Endodermal cell (in vitro differentiated cells): ENCODE measurements around the gene TSHZ2. TPM values are rescaled to one million over a fixed set of nuclear protein-coding genes. Genes with fewer than 3 reads are reported as not detected.

ENCODE experiments used
- DNase-seq: peaks from one replicate; pipeline ENCODE4 v3.0.0-alpha.2; 2017
- H3K27ac ChIP-seq: 2 replicates; pipeline ENCODE4 v1.5.1; 2013; ENCODE audit warnings: mild to moderate bottlenecking, low read depth, low read length, moderate library complexity
- H3K27me3 ChIP-seq: 2 replicates; pipeline ENCODE4 v1.6.1; 2013; ENCODE audit warnings: mild to moderate bottlenecking, low read length, moderate library complexity; ENCODE audit not compliant: insufficient read depth, control insufficient read depth, poor library complexity, severe bottlenecking
- H3K36me3 ChIP-seq: 2 replicates; pipeline ENCODE4 v1.7.0; 2013; ENCODE audit warnings: mild to moderate bottlenecking, low read length, moderate library complexity; ENCODE audit not compliant: control insufficient read depth, insufficient read depth
- H3K4me1 ChIP-seq: one replicate; pipeline ENCODE4 v1.7.0; 2013; ENCODE audit warnings: low read length; ENCODE audit not compliant: control insufficient read depth, insufficient read depth
- H3K4me3 ChIP-seq: 2 replicates; pipeline ENCODE4 v1.5.1; 2013; ENCODE audit warnings: mild to moderate bottlenecking, low read length, moderate library complexity
- H3K9ac ChIP-seq: 2 replicates; pipeline ENCODE4 v1.6.1; 2013; ENCODE audit warnings: mild to moderate bottlenecking, low read length, moderate library complexity; ENCODE audit not compliant: poor library complexity, severe bottlenecking; ENCODE audit errors: extremely low read depth
- H3K9me3 ChIP-seq: 2 replicates; pipeline ENCODE4 v1.6.1; 2013; ENCODE audit warnings: mild to moderate bottlenecking, low read length, moderate library complexity; ENCODE audit not compliant: control insufficient read depth
- H3K27ac Mint-ChIP-seq: 2 replicates; pipeline ENCODE4 v1.8.0; 2020; ENCODE audit warnings: mixed read lengths
- H3K27me3 Mint-ChIP-seq: 2 replicates; pipeline ENCODE4 v1.8.0; 2021; ENCODE audit warnings: mild to moderate bottlenecking, mixed read lengths; ENCODE audit not compliant: insufficient read depth
- H3K36me3 Mint-ChIP-seq: 2 replicates; pipeline ENCODE4 v1.8.0; 2020; ENCODE audit warnings: low read depth, mixed read lengths
- H3K4me1 Mint-ChIP-seq: 2 replicates; pipeline ENCODE4 v1.8.0; 2020; ENCODE audit warnings: mixed read lengths
- H3K4me3 Mint-ChIP-seq: 2 replicates; pipeline ENCODE4 v1.8.0; 2020; ENCODE audit warnings: mild to moderate bottlenecking, moderate library complexity, mixed read lengths
- H3K9me3 Mint-ChIP-seq: 2 replicates; pipeline ENCODE4 v1.8.0; 2020; ENCODE audit warnings: mild to moderate bottlenecking, mixed read lengths
- CTCF ChIP-seq: fragments of 200-600 bp; sonication (generic); conservative IDR thresholded peaks from 2 replicates; pipeline ENCODE4 v1.5.0; 2021; ENCODE audit warnings: antibody characterized with exemption, mild to moderate bottlenecking
- WGBS, 2 experiments: methylation state at CpG; one replicate each; pipeline versions ENCODE4 v1.1.5 to v1.1.7; 2013; ENCODE audit warnings: missing lambda C conversion rate in 2 of 2, mixed read lengths in 1 of 2; ENCODE audit not compliant: insufficient coverage in 1 of 2, insufficient read length in 1 of 2; 5-methylcytosine and 5-hydroxymethylcytosine counted together
- total RNA-seq, 2 donors: library from RNA; stranded (reverse); fragmentation: NEBNext Ultra II Directional in 1 of 2; extraction: Animal tissue kit (Norgen Biotek cat#: 25700) in 1 of 2; gene quantifications; 2 replicates in 1 of 2; 3 replicates in 1 of 2; pipeline ENCODE4 v1.2.1, GENCODE V29; 2021

TSHZ2 gene
- total RNA-seq, 2 donors from 2014 or later: 0.07 to 0.31 TPM

DNA sequence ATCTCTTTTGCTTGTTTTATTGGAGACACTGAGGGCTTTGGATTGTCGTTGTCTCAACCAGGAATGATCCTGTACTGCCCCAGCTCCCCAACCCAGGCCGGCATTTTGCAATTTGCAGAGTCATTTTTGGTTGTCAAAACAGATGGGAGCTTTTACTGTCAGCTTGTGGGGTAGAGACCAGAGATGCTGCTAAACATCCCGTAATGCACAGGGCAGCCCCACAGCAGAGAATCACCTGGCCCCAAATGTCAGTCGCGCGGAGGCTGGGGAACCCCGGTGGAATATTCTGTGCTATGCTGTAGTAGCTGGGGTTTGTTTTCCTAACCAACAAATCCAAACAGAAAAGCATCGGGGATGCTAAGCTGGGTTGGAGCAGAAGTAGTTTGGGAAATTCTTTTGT, 99.7 kb downstream of the TSHZ2 start:
- Histone ChIP-seq H3K27ac (no peak overlapping the region), H3K9ac (no peak overlapping the region), H3K9me3 (no peaks in the 10 kb centered on the region), H3K4me3 (no peak overlapping the region), H3K27me3 (no peaks in the 10 kb centered on the region), H3K4me1 (no peaks in the 10 kb centered on the region), H3K36me3 (no peaks in the 10 kb centered on the region)
- H3K36me3 Mint-ChIP-seq: no peaks in the 10 kb centered on the region
- peaks cover 15% of the 10 kb centered on the region for H3K4me1 Mint-ChIP-seq
- WGBS, 2 experiments: 91 to 100% methylated on average over 2 to 8 of the region's 8 CpGs
- peaks cover 2% of the 10 kb centered on the region for H3K27me3 Mint-ChIP-seq
- DNase-seq: no peak
- no peak overlapping the region for H3K4me3 Mint-ChIP-seq
- H3K9me3 Mint-ChIP-seq: peaks cover 15% of the 10 kb centered on the region
- no peak overlapping the region for H3K27ac Mint-ChIP-seq
- no peak for TF ChIP-seq CTCF

- H3K4me1 ChIP-seq: no peaks in the 10 kb centered on the region
These were observed 100.9 kb downstream of the TSHZ2 start for GRCh38 chr20:53072923-53073579.

GRCh38 chr20:53073636-53074415, 101.7 kb downstream of the TSHZ2 start:
- H3K27ac Mint-ChIP-seq: no peak overlapping the region
- peaks cover 13% of the 10 kb centered on the region for H3K4me1 Mint-ChIP-seq
- TF ChIP-seq CTCF: no peak
- Histone ChIP-seq H3K36me3 (no peaks in the 10 kb centered on the region), H3K4me3 (no peak overlapping the region), H3K4me1 (no peaks in the 10 kb centered on the region), H3K9ac (no peak overlapping the region), H3K27ac (no peak overlapping the region), H3K9me3 (no peaks in the 10 kb centered on the region), H3K27me3 (no peaks in the 10 kb centered on the region)
- no peaks in the 10 kb centered on the region for H3K27me3 Mint-ChIP-seq
- H3K4me3 Mint-ChIP-seq: no peak overlapping the region
- no peak for DNase-seq
- H3K36me3 Mint-ChIP-seq: no peaks in the 10 kb centered on the region
- WGBS, 2 experiments: 87 to 92% methylated on average over 1 to 4 of the region's 4 CpGs
- H3K9me3 Mint-ChIP-seq: no peaks in the 10 kb centered on the region

More at GRCh38 chr20:53072923-53073579, 100.9 kb downstream of the TSHZ2 start:
- H3K27ac Mint-ChIP-seq: no peak overlapping the region
- H3K36me3 Mint-ChIP-seq: no peaks in the 10 kb centered on the region
- peaks cover 15% of the 10 kb centered on the region for H3K4me1 Mint-ChIP-seq
- peaks cover 4% of the 10 kb centered on the region for H3K9me3 Mint-ChIP-seq
- no peaks in the 10 kb centered on the region for H3K36me3 ChIP-seq
- DNase-seq: no peak
- TF ChIP-seq CTCF: no peak
- no peak overlapping the region for H3K27ac ChIP-seq
- no peaks in the 10 kb centered on the region for H3K27me3 Mint-ChIP-seq
- no peak overlapping the region for H3K4me3 ChIP-seq
- WGBS, 2 experiments: 90 to 96% methylated on average over 1 of the region's 1 CpG
- no peaks in the 10 kb centered on the region for H3K9me3 ChIP-seq
- no peaks in the 10 kb centered on the region for H3K27me3 ChIP-seq
- no peak overlapping the region for H3K9ac ChIP-seq
- no peak overlapping the region for H3K4me3 Mint-ChIP-seq
